Measurements from ENCODE around the gene RBBP8NL.

Gene RBBP8NL

DNA sequence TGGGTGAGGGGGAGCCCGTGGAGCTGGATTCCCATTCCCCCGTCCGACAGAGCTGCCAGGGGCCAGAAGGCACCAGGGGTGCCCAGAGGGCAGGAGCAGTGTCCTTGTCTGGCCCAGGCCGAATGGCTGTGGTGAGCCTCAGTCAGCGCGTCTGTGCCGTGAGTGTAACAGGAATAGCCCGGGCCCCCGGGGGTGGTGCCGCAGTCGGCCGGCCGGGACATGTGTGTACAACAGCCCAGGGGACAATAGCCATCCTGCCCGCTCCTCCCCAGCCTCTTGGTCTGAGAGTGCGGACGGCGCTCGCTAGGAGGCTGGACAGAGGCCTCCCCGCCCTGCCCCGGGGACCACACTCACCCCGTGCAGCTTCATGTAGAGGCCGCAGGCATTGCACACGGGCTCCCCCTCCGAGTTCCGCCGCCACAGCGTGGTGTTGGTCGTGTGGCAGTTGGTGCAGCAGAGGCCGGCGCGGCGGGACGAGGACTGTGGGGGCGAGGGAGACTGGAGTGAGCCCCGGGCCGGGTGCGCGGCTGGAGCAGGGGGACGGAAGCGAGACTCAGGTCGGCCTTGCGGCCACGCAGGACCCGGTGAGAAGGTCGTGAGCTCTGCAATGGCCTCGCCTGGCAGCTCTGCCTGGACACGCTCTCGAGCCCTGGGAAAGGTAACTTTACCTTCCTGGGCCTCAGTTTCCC is 38.9 kb upstream of the RBBP8NL start:
- no peak overlapping the region for H3K4me2 ChIP-seq (ENCODE audit: low read depth, low read length, poor library complexity, severe bottlenecking)
- no peaks in the 10 kb centered on the region for H3K79me2 ChIP-seq (ENCODE audit: insufficient read depth, low read length)

DNA sequence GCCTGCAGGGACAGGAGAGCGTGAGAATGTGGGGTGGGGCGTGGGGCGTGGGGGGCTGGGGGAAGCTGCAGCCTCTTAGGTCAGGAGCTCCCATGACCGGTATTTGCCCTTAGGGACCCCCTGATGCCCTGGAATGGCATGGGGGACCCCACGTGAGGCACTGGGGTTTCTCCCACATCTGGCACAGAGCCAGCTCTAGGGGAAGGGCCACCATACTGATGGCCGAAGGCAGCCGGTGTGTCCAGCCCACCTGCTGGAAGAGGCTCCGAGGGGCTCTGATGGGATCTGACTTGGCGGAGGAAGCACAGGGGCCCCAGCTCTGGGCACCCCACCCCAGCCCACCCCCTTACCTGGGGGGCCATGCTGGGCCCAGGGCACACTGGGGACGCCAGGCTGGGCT is 37.7 kb upstream of the RBBP8NL start:
- Histone ChIP-seq H3F3A (ENCODE audit: insufficient read depth) (no peaks in the 10 kb centered on the region), H3K27me3 (ENCODE audit: low read length) (no peaks in the 10 kb centered on the region), H2AFZ (ENCODE audit: low read depth, low read length, severe bottlenecking) (no peak overlapping the region), H3K4me3 (ENCODE audit: insufficient read depth, low read length, poor library complexity, severe bottlenecking) (no peak overlapping the region), H4K20me1 (ENCODE audit: low read depth, low read length) (no peaks in the 10 kb centered on the region), H3K9me2 (replicated peaks; ENCODE audit: insufficient read depth, low read length) (no peaks in the 10 kb centered on the region), H3K4me2 (ENCODE audit: low read depth, low read length, poor library complexity, severe bottlenecking) (no peak overlapping the region), H3K9ac (ENCODE audit: low read length) (no peak overlapping the region), H3K9me3 (ENCODE audit: insufficient read depth, low read length) (no peaks in the 10 kb centered on the region), H3K36me3 (ENCODE audit: low read length) (no peaks in the 10 kb centered on the region), H3K79me2 (ENCODE audit: insufficient read depth, low read length) (no peaks in the 10 kb centered on the region), H3K27ac (ENCODE audit: low read depth, low read length) (no peak overlapping the region)
- no peak for TF ChIP-seq EZH2phosphoT487 (conservative IDR thresholded peaks at IDR 0.05; ENCODE audit: low read length)
- no peak for TF ChIP-seq CTCF (IDR thresholded peaks at IDR 0.05; ENCODE audit: insufficient read depth, low read length, poor library complexity, severe bottlenecking)

More for the DNA sequence above, 38.9 kb upstream of the RBBP8NL start:
- Histone ChIP-seq H3K4me3 (ENCODE audit: insufficient read depth, low read length, poor library complexity, severe bottlenecking) (no peak overlapping the region), H3K36me3 (ENCODE audit: low read length) (no peaks in the 10 kb centered on the region), H3K27ac (ENCODE audit: low read depth, low read length) (no peak overlapping the region), H3K9ac (ENCODE audit: low read length) (no peak overlapping the region), H3K9me3 (ENCODE audit: insufficient read depth, low read length) (no peaks in the 10 kb centered on the region), H2AFZ (ENCODE audit: low read depth, low read length, severe bottlenecking) (no peak overlapping the region), H3K9me2 (replicated peaks; ENCODE audit: insufficient read depth, low read length) (no peaks in the 10 kb centered on the region), H3K27me3 (ENCODE audit: low read length) (no peaks in the 10 kb centered on the region), H3F3A (ENCODE audit: insufficient read depth) (no peaks in the 10 kb centered on the region), H4K20me1 (ENCODE audit: low read depth, low read length) (no peaks in the 10 kb centered on the region)
- TF ChIP-seq EZH2phosphoT487 (conservative IDR thresholded peaks at IDR 0.05; ENCODE audit: low read length) (no peak), CTCF (IDR thresholded peaks at IDR 0.05; ENCODE audit: insufficient read depth, low read length, poor library complexity, severe bottlenecking) (no peak)

DNA sequence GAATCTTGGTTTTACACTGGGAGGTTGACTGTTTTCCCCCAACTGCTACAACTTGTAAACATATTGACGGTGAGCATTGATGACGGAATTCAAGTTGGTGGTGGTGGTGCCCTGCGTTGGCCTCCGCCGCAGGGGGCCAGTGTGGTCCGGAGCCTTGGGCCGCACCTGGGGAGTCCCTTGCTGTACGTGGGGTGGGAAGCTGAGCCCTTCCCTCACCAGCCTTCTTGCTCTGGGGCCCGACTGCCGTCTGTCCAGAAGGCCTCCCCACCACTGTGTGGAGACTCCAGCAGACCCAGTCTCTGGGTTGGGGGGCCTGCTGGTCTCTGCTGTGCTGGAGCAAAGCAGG is 37.1 kb upstream of the RBBP8NL start:
- TF ChIP-seq EZH2phosphoT487 (conservative IDR thresholded peaks at IDR 0.05; ENCODE audit: low read length) (no peak), CTCF (IDR thresholded peaks at IDR 0.05; ENCODE audit: insufficient read depth, low read length, poor library complexity, severe bottlenecking) (no peak)
- Histone ChIP-seq H2AFZ (ENCODE audit: low read depth, low read length, severe bottlenecking) (no peak overlapping the region), H3K36me3 (ENCODE audit: low read length) (no peaks in the 10 kb centered on the region), H3F3A (ENCODE audit: insufficient read depth) (no peaks in the 10 kb centered on the region), H4K20me1 (ENCODE audit: low read depth, low read length) (no peaks in the 10 kb centered on the region), H3K27me3 (ENCODE audit: low read length) (no peaks in the 10 kb centered on the region), H3K4me2 (ENCODE audit: low read depth, low read length, poor library complexity, severe bottlenecking) (no peak overlapping the region), H3K9me2 (replicated peaks; ENCODE audit: insufficient read depth, low read length) (no peaks in the 10 kb centered on the region), H3K79me2 (ENCODE audit: insufficient read depth, low read length) (no peaks in the 10 kb centered on the region), H3K4me3 (ENCODE audit: insufficient read depth, low read length, poor library complexity, severe bottlenecking) (no peak overlapping the region), H3K9ac (ENCODE audit: low read length) (no peak overlapping the region), H3K9me3 (ENCODE audit: insufficient read depth, low read length) (no peaks in the 10 kb centered on the region), H3K27ac (ENCODE audit: low read depth, low read length) (no peak overlapping the region)
